Activated T-helper 1 cell treated with anti-CD3 and anti-CD28 coated beads, Interleukin-12 subunit alpha, Interleukin-12 subunit beta, Interleukin-2, Interleukin-4 antibody, amounts not matched to agents 30 ng/mL and 10 ng/mL and 1 ng/mL, durations not matched to agents 14 hours and 24 hours and 36 hours (primary cell): Measurements from ENCODE around the gene SUV39H2. TPM values are rescaled to one million over a fixed set of nuclear protein-coding genes. Genes with fewer than 3 reads are reported as not detected.

Source experiments
- DNase-seq: peaks from one replicate; pipeline ENCODE4 v3.0.0; 2021; ENCODE audit warnings: low spot score
- H3K27ac Mint-ChIP-seq: one replicate; pipeline ENCODE4 v1.8.0; 2021; ENCODE audit warnings: mild to moderate bottlenecking, mixed read lengths
- H3K27me3 Mint-ChIP-seq: one replicate; pipeline ENCODE4 v1.8.0; 2022; ENCODE audit warnings: mild to moderate bottlenecking, moderate library complexity, mixed read lengths; ENCODE audit not compliant: insufficient read depth
- H3K36me3 Mint-ChIP-seq: one replicate; pipeline ENCODE4 v1.8.0; 2021; ENCODE audit warnings: low read depth, mixed read lengths
- H3K4me1 Mint-ChIP-seq: one replicate; pipeline ENCODE4 v1.8.0; 2021; ENCODE audit warnings: low read depth, mixed read lengths
- H3K4me3 Mint-ChIP-seq: one replicate; pipeline ENCODE4 v1.8.0; 2021; ENCODE audit warnings: mild to moderate bottlenecking, moderate library complexity, mixed read lengths
- H3K9me3 Mint-ChIP-seq: one replicate; pipeline ENCODE4 v1.8.0; 2021; ENCODE audit warnings: mixed read lengths
- intact Hi-C: fragments of 100-400 bp; cut with micrococcal nuclease; formaldehyde crosslinking; loops from one replicate; pipeline ENCODE4 v1.15.1; 2024
- total RNA-seq: library from RNA; stranded (reverse); gene quantifications from 2 replicates; pipeline ENCODE4 v1.2.3, GENCODE V29; 2022

SUV39H2 gene, protein sequence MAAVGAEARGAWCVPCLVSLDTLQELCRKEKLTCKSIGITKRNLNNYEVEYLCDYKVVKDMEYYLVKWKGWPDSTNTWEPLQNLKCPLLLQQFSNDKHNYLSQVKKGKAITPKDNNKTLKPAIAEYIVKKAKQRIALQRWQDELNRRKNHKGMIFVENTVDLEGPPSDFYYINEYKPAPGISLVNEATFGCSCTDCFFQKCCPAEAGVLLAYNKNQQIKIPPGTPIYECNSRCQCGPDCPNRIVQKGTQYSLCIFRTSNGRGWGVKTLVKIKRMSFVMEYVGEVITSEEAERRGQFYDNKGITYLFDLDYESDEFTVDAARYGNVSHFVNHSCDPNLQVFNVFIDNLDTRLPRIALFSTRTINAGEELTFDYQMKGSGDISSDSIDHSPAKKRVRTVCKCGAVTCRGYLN
- 43.3 and 51.7 TPM in 2 replicates for total RNA-seq

DNA sequence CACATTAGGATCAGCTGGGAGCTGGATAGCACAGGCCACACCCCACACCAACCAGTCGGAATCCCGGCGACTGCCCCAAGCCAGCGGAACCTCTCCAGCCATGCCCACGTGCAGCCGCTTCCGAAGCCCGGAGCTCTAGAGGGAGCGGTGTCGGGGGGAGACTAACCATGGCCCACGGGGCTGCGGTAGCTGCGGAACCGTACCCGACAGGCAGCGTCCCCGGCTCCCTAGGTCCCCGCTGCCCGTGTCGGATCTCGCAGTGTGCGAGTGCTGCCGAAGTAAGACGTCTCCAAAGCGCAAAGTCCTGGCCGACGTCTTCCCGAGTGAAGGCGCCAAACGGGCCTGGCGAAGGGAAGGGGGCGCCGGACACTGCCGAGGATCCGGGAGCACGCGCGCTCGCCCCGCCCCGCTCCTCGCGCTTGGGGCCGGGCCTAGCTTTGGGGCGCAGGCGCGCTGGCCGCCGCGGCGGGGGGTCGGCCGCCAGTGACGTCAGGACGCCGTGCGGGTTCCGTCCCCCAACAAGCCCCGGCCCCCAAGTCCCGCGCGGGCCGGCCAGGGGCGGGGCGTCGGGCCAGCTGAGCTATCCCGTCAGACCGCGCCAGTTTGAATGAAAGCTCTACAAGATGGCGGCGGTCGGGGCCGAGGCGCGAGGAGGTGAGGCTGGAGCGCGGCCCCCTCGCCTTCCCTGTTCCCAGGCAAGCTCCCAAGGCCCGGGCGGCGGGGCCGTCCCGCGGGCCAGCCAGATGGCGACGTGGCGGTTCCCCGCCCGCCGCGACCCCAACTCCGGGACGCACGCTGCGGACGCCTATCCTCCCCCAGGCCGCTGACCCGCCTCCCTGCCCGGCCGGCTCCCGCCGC, at the start of gene SUV39H2:
SUV39H2 (plus strand) TSS at position 601 of the 858 bp plus-strand sequence; CDS start at position 624, 23 bp downstream.
- Mint-ChIP-seq H3K27me3 (no peaks in the 10 kb centered on the region), H3K9me3 (no peaks in the 10 kb centered on the region)
- intact Hi-C loops: loop anchor here (1.0 to 10.0 kb wide), 12 partner anchors 40 to 1292 kb away; partner anchors contain the start of genes CDNF, DCLRE1C, HSPA14 and MEIG1

DNA sequence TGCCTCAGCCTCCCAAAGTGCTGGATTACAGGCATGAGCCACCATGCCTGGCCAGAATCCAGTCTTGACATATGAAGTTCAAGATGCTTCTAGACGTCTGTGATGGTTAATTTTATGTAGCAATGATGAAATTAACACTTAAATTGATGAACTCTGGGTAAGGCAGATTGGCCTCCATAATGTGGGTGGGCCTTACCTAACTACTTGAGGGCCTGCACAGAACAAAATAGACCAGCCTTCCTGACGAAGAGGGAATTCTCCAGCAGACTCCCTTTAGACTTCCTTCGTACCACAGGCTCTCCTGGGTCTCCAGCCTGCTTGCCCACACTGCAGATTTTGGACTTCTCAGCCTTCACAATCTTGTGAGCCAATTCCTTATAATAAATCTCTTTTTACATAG, 45.6 kb upstream of the SUV39H2 start:
- H3K36me3 Mint-ChIP-seq: no peaks in the 10 kb centered on the region
- intact Hi-C loops: no loop called here
- no peaks in the 10 kb centered on the region for H3K27me3 Mint-ChIP-seq
- no peak overlapping the region for H3K4me3 Mint-ChIP-seq
- no peaks in the 10 kb centered on the region for H3K9me3 Mint-ChIP-seq
- peaks cover 5% of the 10 kb centered on the region for H3K4me1 Mint-ChIP-seq
- no peak for DNase-seq
- no peak overlapping the region for H3K27ac Mint-ChIP-seq

More for the DNA sequence above, at the start of gene SUV39H2:
- H3K36me3 Mint-ChIP-seq: peaks cover 16% of the 10 kb centered on the region
- peak; percentile 95 for DNase-seq
- H3K4me1 Mint-ChIP-seq: peaks cover 50% of the 10 kb centered on the region
- H3K4me3 Mint-ChIP-seq: peak within 1 kb of the TSS; percentile 96
- H3K27ac Mint-ChIP-seq: peak within 1 kb of the TSS; percentile 94

DNA sequence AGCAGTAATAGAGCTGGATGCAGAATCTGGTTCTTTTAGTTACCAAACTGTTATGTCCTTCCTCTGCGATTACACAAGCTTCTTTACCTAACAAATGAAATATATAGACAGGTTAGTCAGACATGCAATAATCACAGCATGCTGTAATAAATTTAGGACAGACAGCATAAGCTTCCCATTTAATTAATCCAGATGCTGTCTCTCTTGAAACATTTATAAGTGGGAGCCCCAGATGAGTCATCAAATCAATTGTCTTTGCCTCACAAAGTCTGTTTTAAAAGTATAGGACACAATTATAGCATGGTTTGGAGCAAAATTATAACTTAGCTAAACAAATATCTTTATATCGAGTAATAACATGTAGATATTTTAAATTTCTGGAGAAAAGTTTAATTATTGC, 42.5 kb upstream of the SUV39H2 start:
- no peaks in the 10 kb centered on the region for H3K27me3 Mint-ChIP-seq
- H3K36me3 Mint-ChIP-seq: peaks cover 7% of the 10 kb centered on the region
- no peak overlapping the region for H3K27ac Mint-ChIP-seq
- no peak for DNase-seq
- no peak overlapping the region for H3K4me3 Mint-ChIP-seq
- peaks cover 20% of the 10 kb centered on the region for H3K4me1 Mint-ChIP-seq
- H3K9me3 Mint-ChIP-seq: no peaks in the 10 kb centered on the region
- intact Hi-C loops: loop anchor here (5.0 kb wide), 1 partner anchor 649 kb away; no protein-coding TSS in a partner anchor

DNA sequence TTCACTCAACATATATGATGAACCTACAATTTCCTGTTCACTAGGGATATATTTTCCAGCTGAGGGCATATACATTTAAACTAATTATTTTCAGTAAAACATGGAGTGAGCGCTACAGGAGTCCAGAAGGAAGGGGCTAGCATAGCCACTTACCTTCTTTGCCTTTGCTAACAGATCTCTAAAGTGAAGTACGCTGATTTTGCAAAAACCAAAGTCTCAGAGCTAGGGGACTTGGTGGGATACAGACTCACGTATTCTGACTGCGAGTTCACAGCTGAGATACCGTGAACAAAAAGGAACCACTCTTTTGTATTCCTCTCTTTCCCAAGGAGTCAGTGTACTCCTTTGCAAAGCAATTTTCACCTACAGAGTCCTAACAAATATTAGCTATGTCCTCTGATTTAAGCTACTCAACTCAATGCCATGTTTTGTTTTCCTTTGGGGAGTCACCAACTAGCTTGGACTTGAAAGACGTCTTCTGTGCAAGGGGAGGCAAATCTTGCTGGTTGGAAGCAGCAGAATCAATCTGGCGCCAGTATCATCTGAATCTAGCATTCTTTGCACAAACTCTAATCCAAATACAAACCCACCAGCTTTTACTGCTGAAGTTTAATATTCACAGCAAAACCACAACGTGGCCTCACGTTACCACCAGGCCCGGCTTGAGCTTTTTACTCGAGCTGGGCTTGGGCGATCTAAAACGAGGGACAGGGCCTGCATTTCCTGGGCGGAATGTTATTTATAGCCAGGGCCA, 41.5 kb upstream of the SUV39H2 start:
- Mint-ChIP-seq H3K27ac (peak overlapping the region; percentile 94), H3K4me1 (peaks cover 20% of the 10 kb centered on the region), H3K27me3 (no peaks in the 10 kb centered on the region), H3K4me3 (peak overlapping the region; percentile 93), H3K36me3 (peaks cover 15% of the 10 kb centered on the region), H3K9me3 (no peaks in the 10 kb centered on the region)
- intact Hi-C loops: loop anchor here (5.0 kb wide), 1 partner anchor 650 kb away; no protein-coding TSS in a partner anchor
- no peak for DNase-seq

DNA sequence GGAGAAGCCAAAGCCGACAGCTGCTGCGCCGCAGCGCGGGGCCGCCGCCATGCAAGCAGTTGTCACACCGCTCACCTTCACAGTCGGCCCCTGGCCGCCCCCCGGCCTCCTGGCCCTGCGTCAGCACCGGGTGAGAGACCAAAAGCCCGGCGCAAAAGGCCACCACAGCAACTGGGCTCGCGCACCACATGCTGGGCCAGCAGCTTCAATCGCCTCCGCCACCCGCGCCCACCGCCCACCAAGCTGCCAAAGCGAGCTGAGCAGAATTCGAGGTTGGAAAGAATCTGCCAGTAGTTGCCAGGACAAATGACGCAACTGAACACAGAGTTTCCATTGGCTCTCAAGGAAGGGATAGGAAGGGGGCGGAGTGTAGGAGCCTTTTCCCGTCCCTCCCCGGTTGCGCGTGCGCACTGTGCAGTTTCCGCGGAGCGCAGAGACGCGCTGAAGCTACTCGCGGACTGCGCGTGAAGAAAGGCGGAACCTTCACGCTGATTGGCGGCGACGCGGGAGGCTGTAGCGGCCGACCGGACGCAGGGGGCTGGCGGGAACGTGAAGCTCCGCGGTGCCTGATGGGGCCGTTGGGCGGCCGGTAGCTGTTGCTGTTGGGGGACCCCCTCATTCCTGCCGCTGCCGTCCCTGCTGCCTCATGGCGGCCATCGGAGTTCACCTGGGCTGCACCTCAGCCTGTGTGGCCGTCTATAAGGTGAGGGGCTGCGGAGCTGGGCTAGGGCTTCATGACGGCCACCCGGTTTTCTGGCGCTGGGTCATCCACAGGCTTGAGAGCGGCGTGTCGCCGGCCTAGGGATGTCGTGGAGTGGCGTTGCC, 40.7 kb upstream of the SUV39H2 start, which contains the start of the genes CDNF, HSPA14 and MSANTD7:
CDNF (minus strand) TSS at position 281 of the 825 bp plus-strand sequence; CDS start at position 190, 91 bp downstream.
HSPA14 (plus strand) TSS at position 550 of the 825 bp plus-strand sequence; CDS start at position 647, 97 bp downstream.
MSANTD7 (plus strand) TSS at position 550 of the 825 bp plus-strand sequence. CDS start 3,979 bp downstream, outside the sequence.
- peak within 1 kb of the TSS; percentile 94 for H3K27ac Mint-ChIP-seq
- H3K4me3 Mint-ChIP-seq: peak within 1 kb of the TSS; percentile 93
- no peaks in the 10 kb centered on the region for H3K9me3 Mint-ChIP-seq
- peaks cover 20% of the 10 kb centered on the region for H3K4me1 Mint-ChIP-seq
- intact Hi-C loops: loop anchor here (1.0 to 5.0 kb wide), 13 partner anchors 15 to 651 kb away; partner anchors contain the start of genes DCLRE1C, MEIG1, RPP38 and SUV39H2
- DNase-seq: peak; percentile 100
- H3K36me3 Mint-ChIP-seq: peaks cover 17% of the 10 kb centered on the region
- no peaks in the 10 kb centered on the region for H3K27me3 Mint-ChIP-seq

DNA sequence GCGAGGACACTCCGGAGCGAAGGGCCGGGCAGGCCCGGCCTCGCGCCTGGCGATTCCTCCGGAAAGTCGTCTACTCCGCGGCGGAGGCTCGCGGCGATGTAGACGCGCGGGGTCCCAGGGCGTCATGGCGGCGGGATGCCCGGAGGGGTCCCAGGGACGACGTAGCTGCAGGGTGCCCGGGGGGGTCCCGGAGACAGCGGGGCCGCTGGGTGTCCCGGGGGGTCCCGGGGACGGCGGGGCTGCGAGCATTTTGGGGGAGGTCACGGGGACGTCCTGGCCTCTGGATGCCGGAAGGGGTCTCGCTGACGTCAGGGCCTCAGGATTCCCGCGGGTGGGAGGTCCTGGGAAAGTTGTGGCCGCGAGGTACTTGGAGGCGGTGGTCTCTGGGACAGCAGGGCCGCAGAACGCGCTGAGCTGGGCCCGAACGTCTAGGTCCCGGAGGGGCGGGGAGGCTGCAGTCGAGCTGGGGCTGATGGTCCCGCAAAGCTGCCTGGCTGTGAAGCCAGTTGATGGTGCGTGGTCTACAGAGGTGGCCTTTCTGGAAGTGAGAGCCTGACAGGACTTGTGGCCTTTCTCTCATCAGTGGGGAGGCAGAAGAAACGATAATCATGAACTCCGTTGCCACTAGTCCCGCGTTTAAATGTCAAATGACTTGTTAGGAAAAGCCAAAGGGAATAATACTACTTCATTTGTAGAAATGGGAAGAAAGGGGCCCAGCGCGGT, 39.9 kb upstream of the SUV39H2 start:
- intact Hi-C loops: loop anchor here (1.0 to 5.0 kb wide), 13 partner anchors 16 to 651 kb away; partner anchors contain the start of genes DCLRE1C, MEIG1, RPP38 and SUV39H2
- peak overlapping the region; percentile 93 for H3K4me3 Mint-ChIP-seq
- DNase-seq: peak; percentile 18
- peaks cover 20% of the 10 kb centered on the region for H3K36me3 Mint-ChIP-seq
- H3K27ac Mint-ChIP-seq: peak overlapping the region; percentile 94
- H3K27me3 Mint-ChIP-seq: no peaks in the 10 kb centered on the region
- no peaks in the 10 kb centered on the region for H3K9me3 Mint-ChIP-seq
- H3K4me1 Mint-ChIP-seq: peaks cover 20% of the 10 kb centered on the region

DNA sequence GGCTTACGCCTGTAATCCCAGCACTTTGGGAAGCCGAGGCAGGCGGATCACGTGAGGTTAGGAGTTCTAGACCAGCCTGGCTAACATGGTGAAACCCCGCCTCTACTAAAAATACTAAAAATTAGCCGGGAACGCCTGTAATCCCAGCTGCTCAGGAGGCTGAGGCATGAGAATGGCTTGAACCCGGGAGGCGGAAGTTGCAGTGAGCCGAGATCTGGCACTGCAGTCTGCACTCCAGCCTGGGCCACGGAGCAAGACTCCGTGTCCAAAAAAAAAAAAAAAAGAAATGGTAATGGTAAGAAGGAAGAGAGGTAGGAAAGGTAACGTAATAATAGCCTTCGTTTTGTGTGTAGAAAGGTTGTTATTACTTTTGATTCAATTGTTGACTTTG, 39.4 kb upstream of the SUV39H2 start:
- Mint-ChIP-seq H3K36me3 (peaks cover 21% of the 10 kb centered on the region), H3K27me3 (no peaks in the 10 kb centered on the region), H3K27ac (peak overlapping the region; percentile 94), H3K4me1 (peaks cover 20% of the 10 kb centered on the region), H3K9me3 (no peaks in the 10 kb centered on the region), H3K4me3 (peak overlapping the region; percentile 93)
- intact Hi-C loops: loop anchor here (2.0 to 5.0 kb wide), 4 partner anchors 16 to 652 kb away; partner anchors contain the start of gene RPP38
- no peak for DNase-seq

DNA sequence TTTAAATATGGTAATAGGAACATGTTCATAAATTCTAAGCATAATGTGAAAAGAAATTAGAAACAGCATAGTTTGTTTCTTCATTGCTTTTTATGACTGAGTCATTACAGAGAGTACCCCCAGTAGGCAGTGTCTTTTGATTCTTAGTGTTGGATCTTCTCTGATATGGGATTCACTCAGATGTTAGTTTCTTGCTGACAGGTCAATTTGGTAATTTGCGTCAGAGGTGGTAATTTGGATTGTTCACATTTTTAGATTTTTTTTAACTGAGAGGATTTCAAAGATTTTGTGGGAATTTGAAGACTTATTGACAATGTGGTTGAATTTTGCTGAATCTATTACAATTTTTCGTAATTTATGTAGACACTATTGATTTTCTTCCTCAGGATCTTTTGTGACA, 38.5 kb upstream of the SUV39H2 start:
- H3K27me3 Mint-ChIP-seq: no peaks in the 10 kb centered on the region
- H3K27ac Mint-ChIP-seq: peak overlapping the region; percentile 30
- H3K4me3 Mint-ChIP-seq: peak overlapping the region; percentile 70
- peaks cover 28% of the 10 kb centered on the region for H3K36me3 Mint-ChIP-seq
- H3K9me3 Mint-ChIP-seq: no peaks in the 10 kb centered on the region
- intact Hi-C loops: loop anchor here (10.0 kb wide), 1 partner anchor 1055 kb away; no protein-coding TSS in a partner anchor
- peaks cover 20% of the 10 kb centered on the region for H3K4me1 Mint-ChIP-seq
- DNase-seq: no peak

DNA sequence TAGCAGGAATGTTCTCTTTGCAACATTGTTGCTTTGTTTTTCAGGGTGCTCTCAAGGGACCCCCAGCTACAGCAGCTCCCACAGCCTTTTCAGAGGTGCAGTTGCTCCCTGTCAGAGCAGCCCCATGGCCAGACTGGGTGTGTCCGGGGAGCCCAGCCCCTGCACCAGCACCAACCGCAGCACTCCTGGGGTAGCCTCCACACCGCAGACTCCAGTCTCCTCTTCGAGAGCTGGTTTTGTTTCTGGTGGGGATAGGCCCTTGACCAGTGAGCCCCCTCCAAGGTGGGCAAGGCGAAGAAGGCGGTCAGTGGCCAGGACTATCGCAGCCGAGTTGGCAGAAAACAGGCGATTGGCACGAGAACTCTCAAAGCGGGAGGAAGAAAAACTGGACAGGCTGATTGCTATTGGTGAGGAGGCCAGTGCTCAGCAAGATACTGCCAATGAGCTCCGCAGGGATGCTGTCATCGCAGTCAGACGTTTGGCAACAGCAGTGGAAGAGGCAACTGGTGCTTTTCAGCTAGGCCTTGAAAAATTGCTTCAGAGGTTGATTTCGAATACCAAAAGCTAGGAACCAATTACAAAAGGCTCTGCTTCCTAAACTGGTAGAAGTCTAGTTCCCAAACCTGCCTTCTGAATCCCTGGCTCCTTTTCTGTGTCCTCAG, 35.2 kb upstream of the SUV39H2 start:
- no peak overlapping the region for H3K4me3 Mint-ChIP-seq
- peaks cover 15% of the 10 kb centered on the region for H3K4me1 Mint-ChIP-seq
- peaks cover 29% of the 10 kb centered on the region for H3K36me3 Mint-ChIP-seq
- H3K27me3 Mint-ChIP-seq: no peaks in the 10 kb centered on the region
- no peaks in the 10 kb centered on the region for H3K9me3 Mint-ChIP-seq
- intact Hi-C loops: loop anchor here (10.0 kb wide), 1 partner anchor 1059 kb away; no protein-coding TSS in a partner anchor
- DNase-seq: no peak
- H3K27ac Mint-ChIP-seq: no peak overlapping the region

DNA sequence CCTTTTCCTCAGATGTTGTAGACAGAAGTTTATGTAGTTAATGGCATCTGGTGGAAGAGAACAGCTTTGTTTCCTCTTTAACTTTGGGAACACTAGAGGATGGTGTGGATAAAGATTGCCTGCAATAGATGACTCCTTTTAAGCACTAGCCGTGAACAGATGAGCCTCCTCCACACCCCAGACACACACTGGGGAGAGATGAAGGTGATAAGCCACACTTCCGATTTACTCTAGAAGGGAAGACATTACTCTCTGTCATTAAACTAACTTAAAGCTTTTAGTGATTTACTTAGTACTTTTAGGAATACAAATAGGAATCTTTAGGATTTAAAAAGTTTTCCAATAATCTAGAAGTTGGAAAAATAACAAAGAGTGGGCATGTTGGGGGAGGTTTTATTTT, 33.7 kb upstream of the SUV39H2 start:
- H3K4me3 Mint-ChIP-seq: no peak overlapping the region
- no peak overlapping the region for H3K27ac Mint-ChIP-seq
- H3K36me3 Mint-ChIP-seq: peaks cover 30% of the 10 kb centered on the region
- H3K9me3 Mint-ChIP-seq: no peaks in the 10 kb centered on the region
- H3K4me1 Mint-ChIP-seq: peaks cover 6% of the 10 kb centered on the region
- no peaks in the 10 kb centered on the region for H3K27me3 Mint-ChIP-seq
- intact Hi-C loops: loop anchor here (10.0 kb wide), 1 partner anchor 1060 kb away; no protein-coding TSS in a partner anchor
- DNase-seq: no peak
